Lung microvascular endothelial cell (primary cell): Measurements from ENCODE around the gene ELAC2. TPM values are rescaled to one million over a fixed set of nuclear protein-coding genes. Genes with fewer than 3 reads are reported as not detected.

Source experiments
- DNase-seq, 2 donors: peaks; one replicate each; pipeline versions ENCODE4 v3.0.0 to v3.0.0-alpha.2; 2010; ENCODE audit warnings: low read depth in 2 of 2
- total RNA-seq: library from RNA; depleted of rRNA; stranded (reverse); fragments of >200 nt; gene quantifications from 2 replicates; pipeline ENCODE4 v1.2.1, GENCODE V29; 2014

ELAC2 gene
- total RNA-seq, 1 donor from 2014 or later = 63.1 TPM

DNA sequence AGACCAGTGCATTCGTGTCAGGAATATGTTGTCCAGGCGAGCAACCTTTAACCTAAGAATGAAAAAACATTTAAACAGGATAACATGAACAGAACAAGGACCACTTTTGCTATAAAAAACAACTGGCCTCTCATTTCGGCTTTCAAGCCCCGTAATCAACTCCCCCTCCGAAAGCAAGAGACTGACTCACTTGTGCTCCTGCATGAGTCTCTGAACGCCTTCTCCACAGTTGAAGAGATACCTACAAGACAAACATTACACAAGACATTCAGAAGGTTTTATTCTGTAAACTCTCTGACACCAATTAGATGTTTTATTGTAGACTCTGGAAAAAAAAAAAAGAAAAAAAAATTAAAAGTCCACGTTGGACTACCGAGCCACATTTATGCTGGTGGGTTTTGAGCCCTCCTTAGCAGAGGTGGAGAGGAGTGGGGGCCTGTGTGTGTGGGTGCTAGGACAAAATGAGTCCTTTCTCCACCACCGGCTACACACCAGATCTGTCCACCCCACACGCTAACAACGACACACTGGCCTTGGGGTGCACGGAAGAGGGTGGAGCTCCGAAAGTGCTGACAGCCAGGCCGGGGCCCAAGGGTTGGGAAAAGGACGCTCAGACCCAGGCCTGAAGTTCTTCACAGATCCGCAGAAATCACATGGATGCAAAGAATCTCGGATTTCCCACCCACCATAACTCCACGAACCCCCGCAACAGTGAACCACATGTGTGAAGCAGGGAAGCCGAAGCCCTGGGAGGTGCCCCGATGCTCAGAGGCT is 759 bp downstream of the ELAC2 start:
- DNase-seq = peak in 1 of 2 donors; percentile 41

DNA sequence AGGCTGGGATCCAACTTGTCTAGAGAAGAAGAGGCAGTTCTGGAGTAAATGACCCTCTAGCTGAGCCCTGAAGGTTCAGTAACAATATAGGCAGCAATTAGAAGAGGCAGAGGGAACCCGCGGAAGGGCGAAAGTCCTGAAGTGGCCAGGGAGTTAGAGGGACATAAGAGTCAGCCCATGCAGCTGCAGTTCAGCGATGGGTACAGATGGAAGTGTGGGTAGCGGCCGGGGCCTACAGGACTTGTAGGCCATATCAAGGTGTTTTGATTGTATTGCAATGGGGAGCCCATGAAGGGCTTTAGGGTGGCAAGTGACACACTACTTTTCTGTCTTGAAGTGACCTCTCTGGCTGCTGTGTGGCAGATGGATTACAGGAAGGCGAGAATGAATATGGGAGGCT is 3.0 kb downstream of the ELAC2 start:
- DNase-seq = no peak

DNA sequence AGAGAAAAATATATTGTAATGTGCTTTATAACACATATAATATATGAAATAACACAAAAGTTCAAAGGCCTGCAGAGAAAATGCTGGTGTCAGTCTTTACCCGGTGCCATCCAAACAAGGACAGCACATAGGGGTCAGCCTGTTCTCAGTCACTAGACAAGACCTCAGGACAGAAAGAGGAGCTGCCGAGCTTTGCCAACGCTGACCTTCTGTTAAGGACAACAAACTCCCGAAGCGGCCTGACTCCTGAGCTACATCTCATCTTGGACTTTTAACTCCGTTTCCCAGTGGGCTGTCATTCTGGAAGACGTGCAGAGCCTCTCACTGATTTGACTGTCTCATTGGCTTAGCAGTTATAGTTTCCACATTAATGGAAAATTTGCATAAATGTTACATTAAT is 6.9 kb downstream of the ELAC2 start:
- DNase-seq = no peak

DNA sequence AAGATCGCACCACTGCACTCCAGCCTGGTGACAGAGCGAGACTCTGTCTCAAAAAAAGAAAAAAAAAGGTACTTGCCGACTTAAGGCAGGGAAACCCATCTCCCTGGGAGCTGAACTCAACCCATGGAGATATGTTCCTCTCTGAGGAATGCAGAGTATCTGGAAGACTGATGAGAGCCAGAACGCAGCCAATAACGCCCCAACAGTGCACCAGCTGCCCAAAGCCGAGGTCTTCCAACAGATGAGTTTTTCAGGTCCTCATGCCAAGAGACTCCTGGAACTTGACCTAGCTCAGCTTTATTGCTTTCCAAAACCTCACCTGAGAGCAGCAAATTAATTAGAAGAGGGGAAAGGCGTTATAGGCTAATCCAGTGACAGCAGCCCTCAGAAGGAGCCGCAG is 9.4 kb downstream of the ELAC2 start:
- DNase-seq = no peak

DNA sequence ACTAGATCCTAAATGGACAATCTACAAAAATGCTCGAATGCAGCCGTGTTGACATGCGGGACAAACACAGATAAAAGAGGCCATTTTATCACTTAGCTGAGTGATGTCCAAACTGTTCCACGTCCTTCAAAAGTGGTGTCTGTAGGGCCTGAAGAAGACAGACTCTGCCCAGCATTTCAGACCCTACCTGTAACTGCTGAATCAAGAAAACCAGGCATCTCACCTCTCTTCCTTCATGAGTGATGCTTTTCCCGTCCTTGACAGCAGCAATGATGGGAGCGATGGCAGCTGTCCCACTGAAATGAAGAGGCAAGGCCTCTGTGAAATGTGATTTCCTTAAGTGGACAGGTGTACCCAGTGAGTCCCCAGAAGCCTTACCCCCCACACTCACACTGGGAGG is 12.3 kb downstream of the ELAC2 start:
- no peak for DNase-seq

DNA sequence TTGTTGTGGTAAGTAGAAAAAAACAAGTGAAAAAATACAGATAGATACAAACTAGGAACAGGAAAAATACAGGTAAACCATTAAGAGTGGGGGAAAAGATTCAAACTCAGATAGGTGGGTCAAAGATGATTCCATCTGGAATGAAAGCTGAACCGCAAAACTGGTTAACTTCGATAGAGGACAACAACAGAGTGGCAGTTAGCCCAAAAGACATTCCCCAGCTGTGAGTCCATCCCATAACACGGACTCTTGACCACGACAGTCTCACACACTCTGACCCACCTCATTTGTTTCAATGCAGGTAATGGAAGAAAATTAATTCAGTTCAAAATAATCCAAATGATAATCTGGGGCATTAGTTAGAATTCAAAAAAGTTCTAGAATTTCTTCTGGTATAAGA is 13.5 kb downstream of the ELAC2 start:
- no peak for DNase-seq

DNA sequence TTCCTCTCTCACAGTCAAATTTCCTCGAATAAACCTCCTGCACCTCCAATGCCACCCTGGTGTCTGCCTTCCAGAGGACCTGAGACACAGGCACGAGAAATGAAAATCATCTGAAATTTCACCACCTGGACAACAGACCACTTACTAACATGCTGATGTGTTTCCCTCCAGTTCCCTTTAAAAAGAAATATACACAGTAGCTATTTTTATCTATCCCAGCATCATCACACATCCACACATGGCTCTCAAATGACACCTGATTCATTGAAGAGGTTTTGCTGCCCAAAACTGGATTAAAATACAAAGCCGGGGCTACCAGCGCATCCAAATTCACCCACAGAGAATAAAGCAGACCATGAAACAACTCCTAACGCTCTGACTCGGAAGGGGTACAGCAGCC is 13.9 kb downstream of the ELAC2 start:
- no peak for DNase-seq

DNA sequence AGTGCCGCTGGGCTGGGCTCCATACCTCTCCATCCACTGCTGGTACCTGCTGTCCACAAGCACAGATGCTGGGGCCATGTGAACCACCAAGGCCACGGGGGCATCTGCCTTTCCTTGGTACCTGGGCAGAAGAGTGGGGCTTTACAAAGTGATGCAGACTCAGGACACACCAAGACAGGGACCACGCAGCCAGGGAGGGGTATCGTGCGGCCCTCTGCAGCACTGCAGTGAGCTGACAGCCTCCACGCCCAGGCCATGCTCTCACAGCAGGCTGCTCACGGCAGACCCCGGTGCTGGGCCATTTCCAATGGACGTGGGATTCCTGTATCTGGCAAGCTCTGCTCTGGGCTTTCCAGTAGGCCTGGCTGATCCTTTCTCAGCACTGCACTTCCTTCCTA is 14.4 kb downstream of the ELAC2 start:
- DNase-seq = no peak

DNA sequence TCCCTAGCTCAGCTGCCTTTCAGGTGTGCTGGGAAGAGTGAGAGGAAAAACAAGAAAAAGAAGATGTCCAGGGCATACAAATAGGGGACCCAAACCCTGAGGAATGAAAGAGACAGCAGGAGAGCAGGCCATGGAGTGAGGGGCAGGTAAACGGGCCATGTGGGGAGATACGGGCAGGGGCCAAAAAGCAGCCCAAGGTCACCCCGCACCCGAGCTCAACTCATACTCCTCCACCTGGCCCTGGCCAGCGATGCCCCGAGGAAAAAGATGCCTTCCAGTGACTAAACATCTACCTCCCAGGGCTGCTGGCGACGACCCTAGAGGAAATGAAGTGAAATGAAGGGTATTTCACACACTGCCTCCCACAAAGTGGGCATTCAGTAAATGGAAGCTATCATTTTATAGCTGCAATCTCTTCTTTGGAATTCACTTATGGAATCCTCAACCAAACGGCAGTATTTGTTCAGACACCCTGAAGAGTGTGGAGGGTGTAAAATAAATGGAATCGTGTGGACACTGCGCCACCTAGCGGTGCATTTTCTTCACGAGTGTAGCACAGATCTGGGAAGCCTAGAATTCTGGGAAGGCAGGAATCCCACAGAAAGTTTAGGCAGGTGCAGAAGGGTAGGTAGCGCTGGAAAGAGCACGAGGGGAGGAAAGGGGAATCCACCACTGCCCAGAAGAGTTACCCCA is 14.9 kb downstream of the ELAC2 start:
- peak; percentile 68 to 80 for DNase-seq

DNA sequence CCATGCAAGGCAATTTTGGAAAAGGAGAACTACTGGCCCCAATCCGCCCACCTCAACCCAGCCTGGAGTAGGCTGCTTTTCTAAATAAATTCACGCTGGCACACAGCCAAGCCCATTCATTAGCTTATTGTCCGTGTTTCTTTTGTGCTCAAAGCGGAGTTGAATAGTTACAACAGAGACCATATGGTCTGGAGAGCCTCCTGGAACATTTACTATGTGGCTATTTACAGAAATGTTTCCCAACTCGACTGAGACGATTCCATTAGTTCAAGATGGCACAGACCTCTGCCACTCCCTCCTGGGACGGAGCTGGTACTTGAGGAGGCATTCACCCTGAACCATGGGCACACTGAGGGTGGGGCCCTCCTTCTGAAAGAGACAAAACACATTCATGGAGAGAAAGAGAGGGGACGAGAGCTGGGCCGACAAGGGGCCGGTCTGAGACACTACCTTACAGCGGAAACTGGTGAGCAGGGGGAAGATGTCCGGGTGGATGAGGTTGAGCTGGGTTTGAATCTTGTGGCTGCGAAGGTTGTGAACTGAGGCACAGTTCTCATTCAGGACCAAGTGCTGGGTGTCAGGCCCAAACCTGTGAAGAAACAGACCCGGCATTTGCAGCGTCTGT is 15.7 kb downstream of the ELAC2 start:
- DNase-seq = peak in 1 of 2 donors; percentile 34

DNA sequence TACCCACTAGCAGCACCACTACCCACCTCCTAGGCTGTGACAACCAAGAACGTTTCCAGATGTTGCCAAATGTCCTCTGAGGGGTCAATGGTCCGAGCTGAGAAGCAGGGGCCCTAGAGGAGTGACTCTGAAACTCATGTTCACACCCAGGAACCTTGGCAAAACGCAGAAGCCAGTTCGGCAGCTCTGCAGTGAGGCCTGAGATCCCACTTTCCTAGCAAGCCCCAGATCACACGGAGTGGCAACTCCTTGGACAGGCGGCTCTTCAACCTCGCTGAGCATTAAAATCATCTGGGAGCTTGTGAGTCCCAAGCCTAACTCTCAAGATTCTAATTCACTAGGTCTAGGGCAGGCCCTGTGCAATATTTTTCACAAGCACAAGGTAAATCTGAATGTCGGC is 17.3 kb downstream of the ELAC2 start:
- no peak for DNase-seq

DNA sequence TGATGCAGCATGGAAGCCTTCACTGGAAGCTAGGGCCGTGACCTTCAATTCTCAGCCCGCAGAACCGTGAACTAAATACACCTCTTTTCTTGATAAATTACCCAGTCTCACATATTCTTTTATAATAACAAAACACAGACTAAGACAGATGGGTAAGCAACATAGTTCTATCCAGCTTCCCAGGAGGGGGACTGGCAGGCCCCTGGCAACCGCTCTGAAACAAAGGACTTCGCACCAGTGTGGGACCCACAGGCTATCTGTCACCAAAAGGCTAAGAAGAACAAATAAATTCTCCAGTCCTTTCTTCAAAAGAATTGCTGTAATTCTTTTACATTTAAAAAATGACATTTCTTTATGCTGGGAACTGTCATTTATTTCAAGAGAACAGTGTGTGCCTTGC is 19.0 kb downstream of the ELAC2 start:
- no peak for DNase-seq

DNA sequence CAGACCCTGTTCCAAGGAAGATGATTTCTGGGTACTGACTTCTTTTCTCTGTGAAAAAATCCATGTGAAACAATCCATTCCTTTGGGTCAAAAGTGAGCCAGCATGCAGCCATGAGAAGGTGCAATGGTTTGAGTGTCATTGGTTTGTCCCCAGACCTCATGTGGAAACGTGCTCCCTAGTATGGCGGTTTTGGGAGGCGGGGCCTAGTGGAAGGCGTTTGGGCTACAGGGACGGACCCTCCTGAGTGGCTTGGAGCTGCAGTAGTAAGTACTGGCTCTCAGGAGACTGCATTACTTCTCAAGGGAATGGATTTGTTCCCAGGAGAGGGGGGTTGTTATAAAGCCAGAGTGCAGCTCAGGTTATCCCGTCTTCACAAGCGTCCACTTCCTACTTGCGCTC is 19.4 kb downstream of the ELAC2 start:
- no peak for DNase-seq

DNA sequence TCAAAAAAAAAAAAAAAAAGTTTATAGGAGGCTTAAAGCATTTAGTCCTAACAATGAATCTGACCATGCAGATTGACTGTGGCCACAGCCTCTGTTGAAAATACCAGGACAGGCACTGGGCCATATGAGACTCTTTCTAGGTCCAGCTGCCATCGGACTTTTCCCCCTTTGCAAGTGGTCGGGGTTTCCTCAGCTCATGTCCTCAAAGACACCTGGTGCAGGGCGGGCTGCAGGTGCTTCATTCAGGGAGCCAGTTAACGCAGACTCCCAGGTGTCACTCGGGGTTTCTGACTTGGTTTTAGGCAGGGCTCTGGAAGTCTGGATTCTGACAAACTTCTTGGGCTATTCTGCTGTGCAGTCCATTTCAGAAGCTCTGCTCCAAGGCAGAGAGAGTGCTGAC is 20.9 kb downstream of the ELAC2 start:
- DNase-seq = no peak

DNA sequence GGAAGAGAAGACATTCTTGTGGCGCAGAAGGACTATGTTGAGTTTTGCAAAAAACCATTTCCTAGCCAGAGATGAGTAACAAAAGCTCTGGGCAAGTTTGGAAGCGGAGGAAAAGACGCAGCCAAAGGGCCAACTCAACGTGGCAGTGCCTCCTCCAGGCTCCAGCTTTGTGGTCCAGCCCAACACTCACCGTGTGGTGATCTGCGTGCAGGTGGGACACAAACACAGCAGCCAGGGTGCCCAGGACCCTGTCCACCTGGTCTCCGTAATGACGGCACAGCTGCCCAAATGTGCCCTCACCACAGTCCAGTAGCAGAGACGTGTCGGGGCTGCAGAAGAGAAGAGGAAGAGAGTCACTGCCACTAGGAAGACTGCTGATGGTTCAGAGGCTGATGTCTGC is 21.5 kb downstream of the ELAC2 start:
- no peak for DNase-seq

DNA sequence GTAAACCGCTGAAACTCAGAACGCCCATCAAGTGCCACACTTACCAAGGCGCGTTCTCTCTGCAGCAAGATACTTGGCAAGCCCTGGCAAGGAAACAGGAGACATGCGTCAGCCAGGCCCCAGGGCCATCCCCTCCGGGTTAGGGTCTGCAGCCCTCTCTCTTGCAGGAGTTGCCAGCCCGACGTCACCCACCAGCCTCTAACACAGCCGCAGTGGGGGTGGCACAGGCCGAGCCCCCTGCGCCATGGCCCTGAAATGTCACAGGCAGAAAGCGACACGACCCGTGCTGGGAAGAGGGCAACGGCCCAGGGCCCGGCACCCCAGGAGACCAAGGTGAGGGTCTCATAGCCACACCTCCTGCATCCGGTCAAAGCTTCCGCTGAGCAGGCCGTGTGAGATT is 21.9 kb downstream of the ELAC2 start:
- no peak for DNase-seq

DNA sequence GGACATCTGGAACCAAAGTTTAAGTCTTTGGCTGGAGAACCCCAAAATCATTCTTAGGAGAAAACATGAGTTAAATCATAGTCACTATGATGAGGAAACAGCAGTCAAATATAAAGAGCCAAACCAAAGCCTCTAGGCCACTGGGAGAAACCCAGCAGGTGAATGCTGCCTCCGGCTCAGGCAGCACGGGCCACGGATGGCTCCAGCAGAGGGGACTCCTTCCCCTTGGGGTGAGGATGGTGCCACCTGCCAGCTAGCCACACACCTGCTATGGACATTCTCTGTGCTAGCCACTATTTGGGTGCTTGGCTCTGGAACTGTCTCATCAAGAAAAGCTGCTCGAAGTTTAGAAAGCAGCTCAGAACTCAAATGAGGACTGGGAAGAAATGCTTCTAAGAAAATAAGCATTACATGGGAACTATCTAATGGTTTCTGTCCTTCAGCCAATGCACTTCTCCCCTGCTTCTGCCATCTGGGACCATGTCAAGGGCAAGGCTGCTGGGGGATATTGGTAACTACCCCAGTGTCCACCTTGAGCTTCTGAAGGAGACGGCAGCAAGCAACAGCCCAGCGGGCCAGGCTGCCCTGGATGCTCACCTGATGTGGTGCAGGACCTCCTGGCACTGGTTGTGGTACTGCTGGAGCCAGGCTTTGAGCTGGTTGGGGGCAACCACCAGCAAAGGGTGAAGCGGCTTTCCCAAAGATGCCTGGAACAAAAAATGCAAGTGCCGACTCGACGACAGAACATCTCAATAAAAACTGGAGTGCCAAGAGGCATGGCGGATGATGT is 22.5 kb downstream of the ELAC2 start:
- no peak for DNase-seq

DNA sequence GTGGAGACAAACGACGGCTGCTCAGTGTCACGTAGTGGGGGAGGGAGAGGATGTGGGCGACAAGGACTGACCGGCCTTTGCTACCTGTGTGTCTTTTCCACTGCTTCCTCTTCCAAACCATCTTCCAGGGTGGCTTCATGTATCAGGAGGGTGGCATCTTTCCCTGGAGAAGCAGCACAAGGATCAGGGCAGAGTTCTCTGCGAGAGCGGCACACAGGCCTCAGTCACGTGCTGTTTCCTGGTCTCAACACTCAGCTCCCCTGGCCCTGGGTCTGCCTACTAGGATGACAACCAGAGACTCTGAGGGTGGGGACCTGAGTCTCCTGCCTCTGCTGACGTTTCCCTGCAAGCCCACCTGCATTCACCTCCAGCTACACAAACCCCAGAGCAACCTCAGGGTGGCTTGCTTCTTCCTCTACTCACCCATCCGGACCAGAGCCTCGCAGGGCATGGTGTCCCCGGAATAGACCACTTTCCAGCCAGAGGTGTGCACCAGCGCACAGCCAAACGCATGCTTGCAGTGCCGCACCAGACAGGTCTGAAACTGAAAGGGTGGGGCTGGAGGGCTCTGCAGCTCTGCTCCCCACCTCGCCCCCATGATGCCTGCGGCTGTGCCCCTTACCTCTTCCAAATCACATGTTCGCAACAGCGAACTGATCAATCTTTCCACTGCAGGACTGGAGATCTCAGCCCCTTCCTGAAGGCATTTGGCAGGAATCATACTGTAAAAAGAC is 23.3 kb downstream of the ELAC2 start:
- DNase-seq = no peak

DNA sequence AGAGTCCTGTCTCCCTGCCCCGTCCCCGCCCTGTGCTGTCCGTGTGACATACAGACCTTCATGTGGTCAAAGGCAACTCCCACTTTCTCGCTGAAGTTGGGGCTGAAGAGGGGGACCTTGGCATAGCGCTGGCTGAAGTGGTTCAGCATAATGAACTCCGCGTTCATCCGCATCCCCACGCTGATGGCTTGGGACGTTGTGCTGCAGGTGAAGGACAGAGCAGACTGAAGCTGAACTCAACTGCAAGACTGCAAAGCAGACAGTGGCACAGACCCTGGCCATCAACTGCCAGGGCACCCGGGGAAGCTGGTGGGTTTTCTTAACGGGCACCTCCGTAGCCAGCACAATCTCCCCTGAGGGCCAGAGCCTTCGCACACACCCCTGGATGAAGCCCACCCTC is 24.2 kb downstream of the ELAC2 start:
- DNase-seq = no peak

DNA sequence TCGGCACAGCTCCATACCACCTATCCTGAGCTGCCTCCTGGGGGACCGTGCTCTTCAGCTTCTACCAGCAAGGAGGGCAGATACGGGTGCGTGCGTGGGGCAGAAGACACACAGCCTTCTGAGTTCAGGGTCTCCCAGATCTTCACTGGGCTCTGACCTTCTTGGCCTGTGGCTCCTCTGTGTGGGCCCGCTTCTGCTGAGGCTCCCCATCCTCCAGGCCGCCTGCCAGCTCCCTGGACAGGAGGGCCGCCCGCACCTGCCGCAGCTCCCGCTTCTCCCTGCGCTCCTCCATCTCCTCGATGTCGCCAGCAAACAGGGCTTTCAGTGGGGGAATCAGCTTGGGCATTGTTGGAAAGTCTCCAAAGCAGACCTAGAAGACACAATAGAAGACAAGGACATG is 25.2 kb downstream of the ELAC2 start:
- no peak for DNase-seq

DNA sequence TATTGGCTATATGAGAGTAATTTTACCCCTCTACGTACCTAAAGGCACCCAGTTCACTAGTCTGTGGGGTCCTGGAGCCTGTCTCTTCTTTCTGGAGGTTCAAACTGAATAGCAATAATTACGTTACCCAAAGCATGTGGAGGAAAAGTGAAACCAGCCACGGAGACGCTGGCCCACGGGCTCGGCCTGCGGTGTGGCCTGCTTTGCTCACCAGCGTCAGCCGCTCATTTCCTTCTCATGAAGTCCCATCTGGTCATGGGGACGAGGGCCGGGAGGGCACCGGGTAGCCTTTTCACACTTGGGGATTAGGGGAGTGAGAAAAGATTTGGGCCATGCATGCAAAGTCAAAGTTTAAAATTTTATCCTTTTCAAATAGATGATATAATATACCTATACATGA is 26.9 kb downstream of the ELAC2 start:
- no peak for DNase-seq
